ENCODE results near the gene MCTP1.
A peak's percentile ranks its signal among the peaks of the same experiment; 100 is the strongest.
"Not testable (repeated sequence)": the region's sequence is repeated elsewhere in the genome, so short reads cannot be mapped to it uniquely, and the experiment has no call there.

Gene MCTP1

GRCh38 chr5:95022967-95023695 is 261.8 kb downstream of the MCTP1 start:
- DNase-seq: no peak

- no peak for DNase-seq
These were observed 264.5 kb downstream of the MCTP1 start for GRCh38 chr5:95020345-95020744.

GRCh38 chr5:95018946-95019345 is 265.9 kb downstream of the MCTP1 start:
- no peak for DNase-seq

- DNase-seq: no peak
These were observed 266.4 kb downstream of the MCTP1 start for GRCh38 chr5:95018511-95018910.

GRCh38 chr5:95009812-95010211 is 275.1 kb downstream of the MCTP1 start:
- no peak for DNase-seq

DNA sequence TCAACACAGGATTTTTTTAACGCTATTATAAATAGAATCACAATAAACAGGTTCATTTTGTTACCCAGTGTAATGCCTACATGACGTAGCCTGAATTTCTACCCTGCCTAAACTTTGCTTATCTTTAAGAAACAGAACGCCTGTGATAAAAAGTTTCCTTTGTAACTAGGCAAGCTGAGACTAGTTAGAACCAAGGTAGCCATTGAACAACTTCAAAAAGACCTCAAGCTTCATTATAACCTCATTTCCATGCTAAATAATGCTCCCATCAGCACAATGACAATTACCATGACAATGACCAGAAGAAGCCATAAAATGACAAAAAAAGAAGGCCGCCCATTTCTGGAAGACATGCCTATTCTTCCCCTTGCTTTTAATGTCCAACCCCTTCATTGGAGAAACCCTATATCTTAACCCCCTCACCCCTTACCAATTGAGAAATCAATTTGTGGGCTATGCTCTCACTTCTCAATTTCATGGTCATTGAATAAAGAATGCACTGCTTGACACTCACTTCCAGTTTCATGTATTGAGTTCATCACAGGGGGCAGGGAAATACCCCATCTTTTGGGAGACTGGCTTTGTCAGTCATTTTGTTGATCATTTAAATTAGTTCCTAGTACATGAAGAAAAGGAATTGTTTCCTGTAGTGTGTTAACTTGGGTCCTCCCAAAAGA is 276.8 kb downstream of the MCTP1 start:
- no peak for DNase-seq

GRCh38 chr5:95005811-95006210 is 279.1 kb downstream of the MCTP1 start:
- DNase-seq: no peak

DNA sequence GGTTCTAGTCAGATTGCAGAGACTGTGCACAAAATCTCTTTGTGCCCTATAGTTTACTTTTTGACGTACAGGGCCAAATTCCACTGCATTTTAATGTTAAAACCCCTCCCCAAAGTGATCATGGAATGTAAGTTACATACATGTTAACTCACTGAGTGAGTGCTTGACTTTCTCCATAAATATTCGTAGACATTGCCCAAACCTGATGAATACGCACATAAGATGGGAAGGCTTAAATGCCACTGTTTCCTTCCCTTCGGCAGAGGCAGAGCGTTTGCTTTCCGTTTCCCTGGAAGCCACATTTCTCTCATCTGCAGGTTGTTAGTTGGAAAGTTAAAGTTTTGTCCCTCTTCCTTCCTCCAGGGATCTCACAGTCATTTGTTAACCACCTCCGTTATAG is 286.2 kb downstream of the MCTP1 start:
- no peak for DNase-seq

DNA sequence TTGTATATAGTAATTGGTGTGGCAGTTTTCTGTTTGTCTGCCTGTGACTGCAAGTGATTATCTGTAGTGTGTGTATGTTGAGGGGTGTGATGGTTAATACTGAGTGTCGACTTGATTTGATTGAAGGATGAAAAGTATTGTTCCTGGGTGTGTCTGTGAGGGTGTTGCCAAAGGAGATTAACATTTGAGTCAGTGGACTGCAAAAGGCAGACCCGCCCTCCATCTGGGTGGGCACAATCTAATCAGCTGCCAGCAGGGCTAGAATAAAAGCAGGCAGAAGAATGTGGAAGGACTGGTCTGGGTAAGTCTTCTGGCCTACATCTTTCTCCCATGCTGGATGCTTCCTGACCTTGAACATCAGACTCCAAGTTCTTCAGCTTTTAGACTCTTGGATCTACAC is 290.4 kb downstream of the MCTP1 start:
- DNase-seq: not testable (repeated sequence)

- DNase-seq: no peak
These were observed 291.4 kb downstream of the MCTP1 start for GRCh38 chr5:94993491-94993890.

GRCh38 chr5:94992325-94992724 is 292.6 kb downstream of the MCTP1 start:
- no peak for DNase-seq

GRCh38 chr5:94983861-94984535 is 300.9 kb downstream of the MCTP1 start:
- no peak for DNase-seq

GRCh38 chr5:94977437-94977836 is 307.5 kb downstream of the MCTP1 start:
- DNase-seq: no peak

DNA sequence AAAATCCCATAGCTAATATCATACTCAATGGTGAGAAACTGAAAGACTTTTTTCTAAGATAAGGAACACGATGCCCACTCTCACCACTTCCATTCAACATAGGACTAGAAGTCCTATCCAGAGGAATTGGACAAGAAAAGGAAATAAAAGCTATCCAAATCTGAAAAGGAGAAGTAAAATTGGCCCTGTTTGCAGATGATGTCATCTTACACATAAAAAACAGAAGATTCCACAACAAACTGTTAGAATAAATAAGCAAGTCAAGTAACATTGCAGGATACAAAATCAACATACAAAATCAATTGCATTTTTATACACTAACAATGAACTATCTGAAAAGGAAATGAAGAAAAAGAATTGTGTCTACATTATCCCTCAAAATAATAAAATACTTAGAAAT is 308.0 kb downstream of the MCTP1 start:
- no peak for DNase-seq

DNA sequence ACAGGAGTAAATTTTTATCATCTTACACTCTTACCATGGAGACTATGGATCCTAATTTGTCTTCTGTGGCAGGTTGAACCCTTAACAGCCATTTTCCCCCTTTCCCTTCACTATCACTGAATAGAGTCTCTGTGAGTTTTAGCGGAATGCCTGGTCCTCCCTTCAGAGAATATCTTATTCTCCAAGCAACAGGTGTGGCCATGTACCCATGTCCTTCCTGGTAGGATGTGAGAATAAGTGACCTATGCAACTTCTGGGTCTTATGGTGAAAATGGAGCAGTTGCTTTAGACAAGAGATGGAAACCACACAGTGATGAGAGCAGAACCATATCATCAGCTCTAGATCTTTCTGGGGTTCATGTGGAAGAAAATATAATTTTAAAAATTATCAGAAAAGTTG is 312.6 kb downstream of the MCTP1 start:
- no peak for DNase-seq

GRCh38 chr5:94969174-94969573 is 315.7 kb downstream of the MCTP1 start:
- peak; percentile 11 for DNase-seq

DNA sequence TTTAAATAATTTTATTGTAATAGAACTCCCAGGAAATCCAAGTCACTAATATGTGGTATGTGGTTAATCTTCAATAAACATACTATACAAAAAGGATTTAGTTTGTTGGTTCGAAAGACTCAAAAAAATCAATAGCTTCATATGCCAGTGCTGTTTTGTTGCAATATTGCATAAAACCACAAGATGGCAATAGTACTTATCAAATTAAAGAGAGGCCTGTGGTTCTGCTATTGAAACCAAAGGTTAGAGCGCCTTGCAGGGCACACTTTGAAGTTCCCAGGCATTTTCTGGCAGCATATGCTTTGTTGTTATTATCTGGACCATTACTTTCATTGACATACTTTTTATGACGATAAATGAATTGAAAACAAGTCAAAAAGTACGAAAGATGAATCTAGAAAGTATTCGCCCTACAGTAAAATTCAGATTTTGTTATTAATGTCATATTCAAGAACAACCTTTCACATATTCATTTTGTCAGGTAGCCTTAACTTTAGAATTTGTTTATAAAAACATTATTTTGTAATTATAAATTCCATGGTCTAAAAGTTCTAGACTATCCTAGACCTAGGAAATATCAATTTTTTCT is 316.3 kb downstream of the MCTP1 start:
- DNase-seq: peak; percentile 82

DNA sequence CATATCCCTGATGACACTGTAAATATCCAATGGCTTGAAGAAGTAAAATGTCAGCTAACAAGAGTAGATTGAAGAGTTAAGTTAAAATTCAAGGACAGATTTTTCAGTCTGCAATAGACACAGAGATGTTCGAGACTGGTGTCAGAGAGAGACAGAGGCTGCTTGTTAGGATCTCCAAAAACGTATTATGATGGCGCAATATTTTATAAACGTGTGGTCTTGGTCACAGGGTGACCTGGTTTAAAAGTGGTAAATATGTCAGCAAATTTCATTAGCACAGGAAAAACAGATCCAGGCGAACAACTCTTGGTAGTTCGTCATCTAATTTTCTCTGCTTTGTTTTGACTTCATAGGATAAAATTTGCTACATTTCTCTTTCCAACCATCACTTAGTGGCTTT is 317.4 kb downstream of the MCTP1 start:
- no peak for DNase-seq

GRCh38 chr5:94959279-94959678 is 325.6 kb downstream of the MCTP1 start:
- DNase-seq: not testable (repeated sequence)

DNA sequence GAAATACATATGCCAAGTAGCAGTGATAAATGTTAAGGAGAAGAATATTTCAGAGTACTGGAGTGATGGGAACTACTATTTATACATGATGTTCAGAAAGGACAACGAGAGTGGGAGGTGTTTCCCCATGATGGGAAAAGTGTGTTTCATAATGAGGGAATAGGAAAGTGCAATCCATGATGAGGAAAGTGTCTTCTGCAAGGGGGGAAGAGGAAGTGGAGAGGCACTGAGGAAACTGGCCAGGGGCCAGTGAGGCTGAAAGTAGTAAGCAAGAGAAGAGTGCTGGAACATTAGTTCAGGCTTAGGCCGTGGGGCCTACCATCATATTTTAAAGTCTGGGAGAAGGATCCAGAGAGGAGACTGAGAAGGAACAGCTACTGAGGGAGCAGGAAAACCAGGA is 339.2 kb downstream of the MCTP1 start:
- no peak for DNase-seq

- DNase-seq: no peak
These were observed 340.7 kb downstream of the MCTP1 start for GRCh38 chr5:94944160-94944559.

DNA sequence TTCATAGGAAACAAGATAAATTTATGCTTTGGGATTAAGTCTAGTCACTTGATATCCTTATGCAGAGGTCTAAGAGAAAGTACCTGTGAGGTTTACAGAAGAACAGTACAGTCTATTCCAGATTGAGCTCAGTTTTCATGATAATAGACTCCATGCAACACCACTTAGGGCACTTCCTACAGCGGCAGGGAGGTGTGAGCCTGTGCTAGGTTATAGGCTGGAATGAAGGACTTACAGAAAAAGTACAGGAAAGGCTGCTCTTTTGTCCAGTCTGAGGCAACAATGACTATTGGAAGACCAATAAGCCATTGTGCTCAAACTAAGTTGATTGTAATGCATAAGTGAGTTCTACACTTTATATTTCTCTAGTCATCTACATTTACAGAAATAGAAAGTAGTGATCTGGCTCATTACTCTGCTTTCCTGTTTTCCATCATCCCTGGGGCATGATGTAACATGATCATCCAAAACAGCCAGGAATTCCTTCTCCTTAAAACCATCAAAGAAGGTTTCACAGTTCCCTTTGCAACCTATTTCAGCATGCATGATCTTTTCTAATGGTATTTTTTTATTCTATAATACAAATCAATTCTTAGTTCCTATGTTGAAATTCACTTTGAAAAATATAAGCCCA is 343.7 kb downstream of the MCTP1 start:
- no peak for DNase-seq

DNA sequence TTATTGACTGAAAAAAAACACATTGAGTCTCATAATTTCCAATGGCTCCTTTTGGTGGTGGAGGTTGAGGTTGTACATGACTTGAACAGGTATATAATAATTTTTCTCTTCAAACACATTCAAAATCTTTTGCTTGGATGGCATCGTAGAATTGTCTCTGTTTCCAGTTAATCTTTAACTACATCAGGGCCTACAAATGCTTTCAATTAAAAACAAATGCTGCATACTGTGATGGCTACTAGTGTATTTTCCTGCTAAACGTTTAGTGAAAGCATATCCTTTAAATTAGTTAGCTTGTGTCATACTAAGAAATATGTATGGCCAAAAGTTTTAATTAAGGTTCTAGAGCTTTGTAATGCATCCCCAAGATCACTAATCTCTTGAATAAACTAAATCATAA is 352.6 kb downstream of the MCTP1 start:
- DNase-seq: no peak

Data from NCI-H82 (cell line).